MM.1S (cell line): ENCODE measurements around the gene CFAP206.

Experiments used
- DNase-seq: peaks from one replicate; pipeline ENCODE4 v3.0.0-alpha.2; 2015
- H2AFZ ChIP-seq: fragments of 300-600 bp; sonication (generic); 2 replicates; pipeline ENCODE4 v1.6.0; 2016; ENCODE audit warnings: antibody characterized with exemption, low read length
- H3F3A ChIP-seq: fragments of 300-600 bp; sonication (generic); 2 replicates; pipeline ENCODE4 v1.6.1; 2016; ENCODE audit warnings: mild to moderate bottlenecking, antibody characterized with exemption, low read length, moderate library complexity, mixed read lengths; ENCODE audit not compliant: insufficient read depth
- H3K27ac ChIP-seq: fragments of 300-600 bp; sonication (generic); 2 replicates; pipeline ENCODE4 v1.5.1; 2016; ENCODE audit warnings: mild to moderate bottlenecking, low read length
- H3K27me3 ChIP-seq: fragments of 300-600 bp; sonication (generic); replicated peaks from 2 replicates; pipeline ENCODE4 v1.6.0; 2016; ENCODE audit warnings: low read length; ENCODE audit not compliant: insufficient read depth
- H3K36me3 ChIP-seq: fragments of 300-600 bp; sonication (generic); replicated peaks from 2 replicates; pipeline ENCODE4 v1.6.1; 2016; ENCODE audit warnings: mild to moderate bottlenecking, low read length, mixed read lengths; ENCODE audit not compliant: insufficient read depth
- H3K4me1 ChIP-seq: fragments of 300-600 bp; sonication (generic); 2 replicates; pipeline ENCODE4 v1.6.1; 2016; ENCODE audit warnings: low read length, mixed read lengths
- H3K4me2 ChIP-seq: fragments of 300-600 bp; sonication (generic); 2 replicates; pipeline ENCODE4 v1.6.0; 2016; ENCODE audit warnings: low read depth, low read length
- H3K4me3 ChIP-seq: fragments of 300-600 bp; sonication (generic); 2 replicates; pipeline ENCODE4 v1.5.1; 2016; ENCODE audit warnings: low read length, mixed read lengths
- H3K79me2 ChIP-seq: fragments of 300-600 bp; sonication (generic); 2 replicates; pipeline ENCODE4 v1.6.1; 2016; ENCODE audit warnings: mixed run types, low read length, mixed read lengths
- H3K9ac ChIP-seq: fragments of 300-600 bp; sonication (generic); 2 replicates; pipeline ENCODE4 v1.6.1; 2016; ENCODE audit warnings: low read length, mixed read lengths
- H3K9me2 ChIP-seq: fragments of 300-600 bp; sonication (generic); replicated peaks from 2 replicates; pipeline ENCODE4 v1.6.1; 2016; ENCODE audit warnings: mild to moderate bottlenecking, low read length, mixed read lengths; ENCODE audit not compliant: insufficient read depth
- H3K9me3 ChIP-seq: fragments of 300-600 bp; sonication (generic); replicated peaks from 2 replicates; pipeline ENCODE4 v1.6.1; 2016; ENCODE audit warnings: mild to moderate bottlenecking, low read length, mixed read lengths; ENCODE audit not compliant: insufficient read depth
- H4K20me1 ChIP-seq: fragments of 300-600 bp; sonication (generic); 2 replicates; pipeline ENCODE4 v1.6.1; 2016; ENCODE audit warnings: mild to moderate bottlenecking, low read length, moderate library complexity, mixed read lengths; ENCODE audit not compliant: insufficient read depth
- EZH2 ChIP-seq: fragments of 300-600 bp; sonication (generic); optimal IDR thresholded peaks from 2 replicates; pipeline ENCODE3; 2017; ENCODE audit warnings: low read depth, mild to moderate bottlenecking, antibody characterized with exemption, low read length, mixed read lengths
- EZH2phosphoT487 ChIP-seq: fragments of 300-600 bp; sonication (generic); IDR thresholded peaks from 2 replicates; pipeline ENCODE4 v1.6.1; 2018; ENCODE audit warnings: antibody characterized with exemption, low read length
- TF ChIP-seq, protein P1 (sequence below): fragments of 300-600 bp; sonication (generic); IDR thresholded peaks from 2 replicates; pipeline ENCODE4 v1.5.1; 2016; ENCODE audit warnings: antibody characterized with exemption, low read length, mixed read lengths

The CFAP206 gene

DNA sequence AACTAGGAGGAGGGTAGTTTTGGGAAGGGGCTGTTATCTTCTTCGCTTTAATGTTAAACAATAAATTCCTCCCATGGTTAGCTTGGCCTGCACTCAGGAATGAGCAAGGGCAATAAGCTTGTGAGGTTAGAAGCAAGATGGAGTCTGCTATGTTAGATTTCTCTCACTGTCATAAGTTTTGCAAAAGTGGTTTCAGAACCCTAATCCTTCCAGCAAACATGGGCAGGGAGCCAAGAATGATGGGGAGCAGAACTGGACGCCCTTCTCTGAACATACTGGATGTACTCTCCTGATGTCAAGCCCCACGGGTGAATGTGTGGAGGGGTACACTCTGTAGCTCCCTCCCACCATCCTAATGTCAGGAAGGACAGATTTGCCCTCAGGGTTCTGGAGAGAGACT, 40.9 kb upstream of the CFAP206 start:
- TF ChIP-seq, protein P1, sequence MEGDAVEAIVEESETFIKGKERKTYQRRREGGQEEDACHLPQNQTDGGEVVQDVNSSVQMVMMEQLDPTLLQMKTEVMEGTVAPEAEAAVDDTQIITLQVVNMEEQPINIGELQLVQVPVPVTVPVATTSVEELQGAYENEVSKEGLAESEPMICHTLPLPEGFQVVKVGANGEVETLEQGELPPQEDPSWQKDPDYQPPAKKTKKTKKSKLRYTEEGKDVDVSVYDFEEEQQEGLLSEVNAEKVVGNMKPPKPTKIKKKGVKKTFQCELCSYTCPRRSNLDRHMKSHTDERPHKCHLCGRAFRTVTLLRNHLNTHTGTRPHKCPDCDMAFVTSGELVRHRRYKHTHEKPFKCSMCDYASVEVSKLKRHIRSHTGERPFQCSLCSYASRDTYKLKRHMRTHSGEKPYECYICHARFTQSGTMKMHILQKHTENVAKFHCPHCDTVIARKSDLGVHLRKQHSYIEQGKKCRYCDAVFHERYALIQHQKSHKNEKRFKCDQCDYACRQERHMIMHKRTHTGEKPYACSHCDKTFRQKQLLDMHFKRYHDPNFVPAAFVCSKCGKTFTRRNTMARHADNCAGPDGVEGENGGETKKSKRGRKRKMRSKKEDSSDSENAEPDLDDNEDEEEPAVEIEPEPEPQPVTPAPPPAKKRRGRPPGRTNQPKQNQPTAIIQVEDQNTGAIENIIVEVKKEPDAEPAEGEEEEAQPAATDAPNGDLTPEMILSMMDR = no peak
- no peak for TF ChIP-seq EZH2
- TF ChIP-seq EZH2phosphoT487 = no peak

DNA sequence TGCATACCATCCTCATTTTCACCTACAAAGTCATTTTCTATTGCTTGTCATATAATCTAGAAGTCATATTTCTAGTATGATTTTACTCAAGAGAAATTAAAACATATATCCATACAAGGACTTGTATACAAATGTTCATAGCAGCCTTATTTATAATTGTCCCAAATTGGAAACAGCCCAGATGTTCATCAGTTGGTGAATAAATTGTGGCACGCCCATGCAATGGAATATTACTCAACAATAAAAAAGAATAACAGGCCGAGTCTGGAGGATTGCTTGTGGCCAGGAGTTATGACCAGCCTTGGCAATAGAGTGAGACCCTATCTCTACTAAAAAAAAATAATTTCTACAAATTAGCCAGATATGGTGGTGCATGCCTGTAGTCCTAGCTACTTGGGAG, 34.4 kb upstream of the CFAP206 start:
- DNase-seq = no peak
- H3K9me3 ChIP-seq = no peaks in the 10 kb centered on the region
- no peaks in the 10 kb centered on the region for H3K36me3 ChIP-seq
- no peaks in the 10 kb centered on the region for H3F3A ChIP-seq
- no peak overlapping the region for H3K4me2 ChIP-seq
- H3K27me3 ChIP-seq = no peaks in the 10 kb centered on the region
- no peak for TF ChIP-seq EZH2phosphoT487
- TF ChIP-seq, protein P1 = no peak
- TF ChIP-seq EZH2 = no peak
- H2AFZ ChIP-seq = no peak overlapping the region
- H3K4me1 ChIP-seq = no peaks in the 10 kb centered on the region
- H4K20me1 ChIP-seq = no peaks in the 10 kb centered on the region
- H3K9ac ChIP-seq = no peak overlapping the region
- H3K4me3 ChIP-seq = no peak overlapping the region
- H3K9me2 ChIP-seq = no peaks in the 10 kb centered on the region
- H3K79me2 ChIP-seq = no peaks in the 10 kb centered on the region
- no peak overlapping the region for H3K27ac ChIP-seq

More for the DNA sequence above, 40.9 kb upstream of the CFAP206 start:
- Histone ChIP-seq H3K9me2 (no peaks in the 10 kb centered on the region), H3K4me2 (no peak overlapping the region), H3K79me2 (no peaks in the 10 kb centered on the region), H3K4me1 (peaks cover 11% of the 10 kb centered on the region; the same call in 1 of the 2 replicates), H3K27me3 (no peaks in the 10 kb centered on the region), H3K4me3 (no peak overlapping the region), H3K9ac (no peak overlapping the region), H3K9me3 (no peaks in the 10 kb centered on the region), H3K36me3 (no peaks in the 10 kb centered on the region), H3F3A (no peaks in the 10 kb centered on the region), H2AFZ (no peak overlapping the region), H4K20me1 (no peaks in the 10 kb centered on the region), H3K27ac (no peak overlapping the region)
- DNase-seq = no peak

- no peaks in the 10 kb centered on the region for H4K20me1 ChIP-seq
- no peaks in the 10 kb centered on the region for H3K36me3 ChIP-seq
- H3K27ac ChIP-seq = no peak overlapping the region
- H3K4me1 ChIP-seq = no peaks in the 10 kb centered on the region
- no peaks in the 10 kb centered on the region for H3K9me3 ChIP-seq
- H3K79me2 ChIP-seq = no peaks in the 10 kb centered on the region
- no peaks in the 10 kb centered on the region for H3F3A ChIP-seq
- no peak overlapping the region for H3K4me2 ChIP-seq
- TF ChIP-seq, protein P1 = no peak
- TF ChIP-seq EZH2 (no peak), EZH2phosphoT487 (no peak)
- H3K9me2 ChIP-seq = no peaks in the 10 kb centered on the region
- DNase-seq = no peak
- H3K27me3 ChIP-seq = no peaks in the 10 kb centered on the region
- no peak overlapping the region for H3K4me3 ChIP-seq
- H3K9ac ChIP-seq = no peak overlapping the region
- no peak overlapping the region for H2AFZ ChIP-seq
These were observed 32.5 kb upstream of the CFAP206 start for GRCh38 chr6:87375315-87375714.
